CD4-positive, alpha-beta T cell treated with Interleukin-15 for 1 hour (primary cell): ENCODE measurements around the gene SARDH.
"Not testable (repeated sequence)": the region's sequence is repeated elsewhere in the genome, so short reads cannot be mapped to it uniquely, and the experiment has no call there.

ENCODE experiments used
- DNase-seq: peaks from one replicate; pipeline ENCODE4 v3.0.0-alpha.2; 2020

Gene SARDH

GRCh38 chr9:133759146-133759900 lies 21.2 kb upstream of the SARDH start:
- DNase-seq: no peak

GRCh38 chr9:133758228-133758627 lies 20.1 kb upstream of the SARDH start:
- no peak for DNase-seq

- no peak for DNase-seq
Measured at GRCh38 chr9:133754688-133755227, 16.6 kb upstream of the SARDH start.

GRCh38 chr9:133754187-133754586 lies 16.0 kb upstream of the SARDH start:
- DNase-seq: no peak

- no peak for DNase-seq
Measured at GRCh38 chr9:133752739-133753446, 14.7 kb upstream of the SARDH start.

- DNase-seq: no peak
Measured at GRCh38 chr9:133750982-133751649, 13.0 kb upstream of the SARDH start.

- no peak for DNase-seq
Measured at GRCh38 chr9:133747309-133747708, 9.2 kb upstream of the SARDH start.

- DNase-seq: not testable (repeated sequence)
Measured at GRCh38 chr9:133744528-133744927, 6.4 kb upstream of the SARDH start.

GRCh38 chr9:133742849-133743444 lies 4.8 kb upstream of the SARDH start:
- DNase-seq: peak; percentile 62

GRCh38 chr9:133742251-133742650 lies 4.1 kb upstream of the SARDH start:
- DNase-seq: no peak

GRCh38 chr9:133741716-133742115 lies 3.6 kb upstream of the SARDH start:
- DNase-seq: no peak

- no peak for DNase-seq
Measured at GRCh38 chr9:133740911-133741310, 2.8 kb upstream of the SARDH start.

GRCh38 chr9:133739408-133740280 lies 1.5 kb upstream of the SARDH start:
- no peak for DNase-seq

GRCh38 chr9:133738640-133739225 lies 581 bp upstream of the SARDH start:
- no peak for DNase-seq

- no peak for DNase-seq
Measured at GRCh38 chr9:133737071-133737773, 930 bp downstream of the SARDH start.

GRCh38 chr9:133735931-133736330 lies 2.2 kb downstream of the SARDH start:
- DNase-seq: no peak

- no peak for DNase-seq
Measured at GRCh38 chr9:133735415-133735775, 2.8 kb downstream of the SARDH start.

- DNase-seq: no peak
Measured at GRCh38 chr9:133734590-133735414, 3.4 kb downstream of the SARDH start.

GRCh38 chr9:133733796-133734533 lies 4.2 kb downstream of the SARDH start:
- DNase-seq: no peak

- DNase-seq: no peak
Measured at GRCh38 chr9:133733421-133733795, 4.7 kb downstream of the SARDH start.
